ENCODE data around the gene DENND5A.

- no peak for TF ChIP-seq CTCF (IDR thresholded peaks at IDR 0.05)
- no peak for TF ChIP-seq EZH2 (IDR thresholded peaks at IDR 0.05; ENCODE audit: borderline replicate concordance, insufficient read depth, low read depth, low read length, poor library complexity, severe bottlenecking)
These were observed 80.6 kb downstream of the DENND5A start for GRCh38 chr11:9184516-9184915.
